Right ventricle myocardium superior (tissue), 1 donor: ENCODE results near the gene PPM1H. TPM values are rescaled to one million over a fixed set of nuclear protein-coding genes. Genes with fewer than 3 reads are reported as not detected.
A peak's percentile ranks its signal among the peaks of the same experiment; 100 is the strongest.

Source experiments
- ATAC-seq: fragments of 200-7000 bp; cut with Tn5 transposase; one replicate; pipeline ENCODE4 v1.9.1; 2020; ENCODE audit warnings: mild to moderate bottlenecking; ENCODE audit not compliant: poor library complexity
- DNase-seq: peaks from one replicate; pipeline ENCODE4 v3.0.0-alpha.2; 2020
- intact Hi-C: fragments of 100-400 bp; cut with DNase I; formaldehyde crosslinking; loops from one replicate; pipeline ENCODE4 v1.11.2; 2022
- total RNA-seq: library from RNA; stranded (reverse); fragmentation: NEBNext Ultra II Directional; extraction: Animal tissue kit (Norgen Biotek cat#: 25700); gene quantifications from one replicate; pipeline ENCODE4 v1.2.1, GENCODE V29; 2021
- donor health status: DM: no; HTN: yes; CAD: no; lungs with severe emphysema.

The PPM1H gene
- total RNA-seq, 1 donor from 2014 or later: 6.5 TPM

DNA sequence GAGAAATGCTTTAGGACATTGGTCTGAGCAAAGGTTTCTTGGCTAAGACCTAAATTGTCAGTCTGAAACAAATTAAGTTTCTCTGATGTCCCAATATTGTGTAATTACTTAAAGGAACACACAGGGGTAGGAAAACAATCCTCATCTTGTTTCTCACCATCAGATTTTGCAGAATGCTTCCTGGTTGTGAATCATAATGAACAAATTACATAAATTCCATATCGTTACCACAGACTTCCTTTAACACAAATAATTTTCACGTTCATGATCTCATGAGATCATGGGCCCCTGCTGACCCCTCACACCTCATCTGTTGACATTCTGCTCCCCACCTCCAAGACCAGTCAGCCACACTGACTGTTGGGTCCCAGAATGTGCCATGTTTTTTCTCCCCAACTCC is 274.2 kb downstream of the PPM1H start:
- intact Hi-C loops: no loop called here
- no peak for ATAC-seq

DNA sequence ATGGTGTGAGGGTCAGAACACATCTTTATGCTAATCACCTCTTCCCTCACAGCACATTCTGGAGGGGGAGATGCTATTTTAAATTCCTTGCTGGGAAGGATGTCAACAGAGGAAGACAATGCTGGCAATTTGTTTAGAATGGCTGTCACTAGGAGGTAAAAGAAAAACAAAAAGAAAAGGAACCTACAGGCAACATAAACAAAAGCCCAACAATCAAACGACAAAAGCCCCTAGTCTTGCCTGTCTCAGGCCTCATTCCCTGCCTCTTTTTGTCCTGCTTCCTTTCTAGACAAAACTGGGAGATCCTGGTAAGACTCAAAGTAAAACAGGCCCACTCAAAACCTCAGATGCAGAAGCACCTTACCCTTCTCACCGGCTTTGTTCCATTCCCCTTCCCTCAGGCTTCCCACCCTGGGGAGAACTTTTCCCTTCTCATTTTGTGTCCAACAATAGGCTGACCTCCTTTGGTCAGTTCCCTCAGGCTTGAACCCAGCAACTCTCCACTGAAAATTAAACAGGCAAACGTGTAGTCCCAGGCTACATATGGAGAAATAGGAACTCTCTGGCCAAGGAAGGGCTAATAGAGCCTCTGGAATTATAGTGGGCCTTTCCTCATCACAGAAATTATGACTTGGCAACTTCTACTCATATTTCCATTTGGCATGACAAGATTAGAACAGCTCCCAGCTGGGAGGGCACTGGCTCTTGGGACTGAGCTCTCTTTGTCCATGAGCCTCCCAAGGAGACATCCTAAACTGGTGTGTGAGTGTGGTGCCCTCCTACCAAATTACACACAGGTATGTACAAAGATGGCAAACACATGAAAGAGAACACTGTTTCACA is 275.3 kb downstream of the PPM1H start:
- DNase-seq: no peak
- no peak for ATAC-seq
- intact Hi-C loops: no loop called here

More for the DNA sequence above, 274.2 kb downstream of the PPM1H start:
- DNase-seq: no peak

- intact Hi-C loops: no loop called here
- ATAC-seq (no peak), DNase-seq (no peak)
Measured at GRCh38 chr12:62658910-62659309, 276.0 kb downstream of the PPM1H start.

GRCh38 chr12:62657363-62657632 is 277.7 kb downstream of the PPM1H start:
- ATAC-seq (no peak), DNase-seq (no peak)
- intact Hi-C loops: no loop called here

DNA sequence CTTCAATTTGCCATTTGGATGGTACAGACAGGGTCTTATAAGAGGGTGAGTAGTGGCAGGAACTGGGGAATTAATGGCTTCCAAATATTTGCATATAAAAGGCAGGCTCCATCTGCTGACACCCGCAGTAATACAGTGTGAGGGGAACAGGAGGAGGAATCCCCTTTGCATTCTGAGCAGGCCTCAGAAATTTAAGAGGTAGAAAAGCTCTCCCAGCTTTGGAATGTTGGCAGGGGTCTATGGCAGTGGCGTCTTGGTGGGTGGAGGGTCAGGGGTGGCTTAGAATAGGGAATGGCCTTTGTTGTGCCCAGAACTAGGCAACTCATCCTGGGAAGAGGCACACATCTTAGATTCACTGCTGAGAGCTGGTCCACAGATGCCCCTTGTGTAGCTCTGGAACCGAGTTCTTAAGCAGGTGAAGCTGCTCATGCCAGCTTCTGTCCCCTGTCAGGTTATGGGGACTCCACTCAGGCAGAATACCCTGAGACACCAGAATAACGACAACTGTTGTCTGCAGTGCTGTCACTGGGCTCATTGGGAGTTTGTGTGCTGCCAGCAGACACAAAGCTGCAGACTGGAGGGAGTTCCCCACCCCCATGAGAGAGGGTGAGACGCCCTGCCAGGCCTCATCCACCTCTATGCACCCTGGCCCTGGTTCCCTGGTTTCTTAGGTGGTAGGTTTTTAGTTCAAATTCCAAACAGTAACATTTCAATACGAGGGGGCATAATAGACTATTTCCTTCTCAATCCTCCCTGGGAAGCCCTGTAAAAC is 278.2 kb downstream of the PPM1H start:
- ATAC-seq (no peak), DNase-seq (no peak)
- intact Hi-C loops: no loop called here

DNA sequence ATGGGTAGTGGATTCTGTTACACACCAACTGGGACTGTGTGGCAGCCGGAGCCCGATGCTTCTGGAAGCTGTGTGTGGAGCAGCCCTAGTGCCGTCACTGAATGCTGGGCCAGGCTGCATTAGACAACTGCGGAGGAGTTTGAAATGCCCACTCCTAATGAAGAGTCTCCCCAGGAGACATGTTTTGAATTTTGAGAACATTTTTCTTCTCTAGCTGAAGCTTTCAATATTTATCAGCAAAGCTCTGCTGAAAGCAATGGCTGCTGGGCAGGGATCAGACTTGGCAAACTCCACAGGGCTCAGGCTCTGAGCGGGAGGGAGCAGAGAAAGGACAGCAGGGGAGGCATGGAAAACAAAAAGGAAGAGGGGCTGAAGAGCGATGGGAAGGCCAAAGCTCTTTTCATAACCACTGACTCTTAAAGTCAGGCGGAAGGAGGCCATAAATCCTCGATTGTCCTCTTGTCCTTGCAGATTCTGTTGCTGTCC is 279.2 kb downstream of the PPM1H start:
- ATAC-seq (no peak), DNase-seq (no peak)

GRCh38 chr12:62654326-62655241 is 280.4 kb downstream of the PPM1H start:
- intact Hi-C loops: no loop called here
- DNase-seq (no peak), ATAC-seq (no peak)

More for the DNA sequence above, 279.2 kb downstream of the PPM1H start:
- intact Hi-C loops: no loop called here

DNA sequence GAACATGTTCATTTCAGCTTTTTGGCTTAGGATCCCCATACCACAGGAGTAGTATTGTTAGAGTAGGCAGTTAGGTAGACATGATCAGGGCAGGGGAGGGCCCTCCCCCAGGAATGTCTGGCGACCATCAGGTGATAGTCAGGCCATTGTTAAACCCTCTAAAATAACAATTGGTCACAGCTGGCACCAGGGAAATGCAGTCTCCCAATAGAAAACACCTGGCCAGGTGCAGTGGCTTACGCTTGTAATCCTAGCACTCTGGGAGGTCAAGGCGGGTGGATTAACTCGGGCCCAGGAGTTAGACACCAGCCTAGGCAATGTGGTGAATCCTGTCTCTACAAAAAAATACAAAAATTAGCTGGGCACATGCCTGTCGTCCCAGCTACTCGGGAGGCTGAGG is 281.2 kb downstream of the PPM1H start:
- ATAC-seq (no peak), DNase-seq (no peak)
- intact Hi-C loops: no loop called here

DNA sequence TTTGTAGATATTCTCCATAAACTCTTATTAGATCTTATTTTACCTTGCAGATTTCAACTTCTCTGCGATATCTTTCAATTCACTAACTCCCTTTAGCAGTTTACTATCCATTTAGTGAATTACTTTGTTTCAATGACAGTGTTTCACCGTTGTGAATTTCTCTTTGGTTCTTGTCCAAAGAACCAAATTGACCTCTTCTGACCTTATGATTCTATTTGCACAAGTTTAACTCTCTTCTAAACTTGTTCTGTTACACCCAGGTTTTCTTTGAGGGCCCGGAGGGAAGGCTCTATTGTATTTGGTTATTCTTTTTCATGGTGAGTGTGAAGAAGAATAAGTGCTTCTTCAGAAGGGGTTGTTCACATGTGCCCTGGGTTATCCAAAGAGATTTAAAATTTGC is 281.6 kb downstream of the PPM1H start:
- intact Hi-C loops: no loop called here
- ATAC-seq: no peak
- DNase-seq: no peak

DNA sequence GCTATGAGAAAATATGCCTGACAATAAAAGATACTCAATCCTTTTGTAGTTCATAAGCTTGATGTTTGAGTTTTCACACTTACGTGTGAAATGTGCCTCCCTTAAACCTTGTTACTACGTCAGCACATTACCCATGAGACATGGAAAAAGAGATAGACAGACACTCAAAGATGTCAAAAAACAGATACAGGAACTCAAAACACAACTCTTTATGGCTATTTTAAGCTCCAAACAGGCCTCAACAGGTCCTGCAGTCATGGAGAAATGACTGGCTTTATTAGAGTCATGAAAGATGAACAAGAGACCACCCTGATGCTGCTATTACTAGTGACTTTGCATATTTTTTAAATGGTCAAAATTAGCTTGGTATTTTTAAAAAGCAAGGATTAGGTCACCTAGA is 283.8 kb downstream of the PPM1H start:
- ATAC-seq: no peak
- intact Hi-C loops: no loop called here
- DNase-seq: no peak

DNA sequence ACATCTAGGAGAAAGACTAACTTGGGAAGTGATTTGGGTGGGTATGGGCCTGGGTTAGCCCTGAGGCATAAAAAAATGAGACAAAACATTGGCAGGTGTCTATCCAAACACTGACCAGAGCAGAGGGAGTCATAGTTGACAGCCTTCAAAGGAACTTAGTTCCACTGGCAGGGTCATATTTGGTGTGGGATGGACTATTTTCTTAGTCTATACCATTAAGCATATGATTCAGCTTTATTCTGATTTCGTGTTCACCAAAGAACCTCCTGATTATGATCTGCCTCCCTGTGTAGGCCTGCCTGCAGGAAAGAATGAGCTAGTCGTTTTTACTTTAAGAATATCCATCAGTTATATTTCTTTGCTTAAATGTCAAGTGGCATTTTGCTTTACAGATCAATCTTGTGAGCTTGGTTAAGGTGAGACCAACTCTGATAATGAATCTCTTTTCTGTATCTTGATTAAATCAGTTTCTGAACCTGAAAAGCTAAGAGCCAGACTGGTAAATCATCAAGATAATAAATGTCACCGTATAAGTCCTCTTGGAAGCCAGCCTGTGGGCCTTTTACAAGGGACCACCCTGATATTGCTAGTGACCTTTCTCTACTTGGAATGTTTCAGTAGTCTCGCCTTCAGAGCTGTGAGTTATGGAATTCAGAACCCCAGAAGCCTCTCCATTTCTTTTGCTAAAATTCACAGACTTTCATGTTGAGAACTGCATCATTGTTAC is 285.4 kb downstream of the PPM1H start:
- intact Hi-C loops: no loop called here
- DNase-seq (no peak), ATAC-seq (no peak)

DNA sequence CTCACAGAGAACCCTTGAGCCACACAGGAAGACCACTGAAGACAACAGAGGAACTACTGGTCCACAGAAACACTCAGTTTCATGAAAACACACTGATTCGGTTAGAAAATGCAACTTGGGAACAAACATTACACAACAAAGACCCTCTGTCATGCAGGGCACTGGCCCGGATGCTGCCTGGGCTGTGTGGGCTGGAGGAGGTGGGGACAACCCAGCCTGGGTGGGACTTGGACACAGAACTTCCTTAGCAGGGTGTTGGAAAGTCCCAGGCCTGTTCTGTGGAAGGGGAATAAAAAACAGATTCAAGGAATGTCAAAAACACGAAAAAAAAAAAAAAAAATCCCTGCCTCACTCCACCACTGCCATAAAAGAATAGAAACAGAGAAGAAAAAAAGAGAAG is 287.4 kb downstream of the PPM1H start:
- ATAC-seq (peak; percentile 94), DNase-seq (peak; percentile 72)
- intact Hi-C loops: no loop called here

- DNase-seq: no peak
- intact Hi-C loops: no loop called here
- ATAC-seq: no peak
Measured at GRCh38 chr12:62646566-62646965, 288.4 kb downstream of the PPM1H start.

- no peak for DNase-seq
- intact Hi-C loops: no loop called here
- ATAC-seq: no peak
Measured at GRCh38 chr12:62643486-62643885, 291.5 kb downstream of the PPM1H start.

GRCh38 chr12:62642486-62642885 is 292.5 kb downstream of the PPM1H start:
- no peak for ATAC-seq
- no peak for DNase-seq
- intact Hi-C loops: no loop called here

- intact Hi-C loops: no loop called here
- DNase-seq (no peak), ATAC-seq (no peak)
Measured at GRCh38 chr12:62640910-62641448, 294.0 kb downstream of the PPM1H start.

DNA sequence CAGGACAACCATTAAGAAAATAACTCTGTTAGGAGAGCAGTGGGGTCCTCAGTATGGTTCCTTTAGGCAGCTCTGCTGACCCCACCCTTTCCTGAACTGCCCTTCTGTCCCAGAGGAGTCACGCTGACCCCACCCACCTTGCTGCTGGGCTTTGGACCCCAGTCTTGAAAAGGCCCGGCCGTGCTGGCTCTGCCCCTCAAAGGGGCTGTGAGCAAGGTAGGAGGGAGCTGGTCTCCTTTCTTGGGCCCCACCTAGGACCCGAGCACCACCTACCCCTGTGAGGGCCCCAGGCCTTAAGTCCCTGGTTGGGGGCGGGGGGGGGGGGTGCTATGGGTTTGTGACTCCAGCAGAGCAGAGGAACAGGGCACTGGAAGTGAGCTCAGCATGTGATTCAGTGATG is 297.3 kb downstream of the PPM1H start:
- intact Hi-C loops: no loop called here
- DNase-seq: no peak
- ATAC-seq: no peak

GRCh38 chr12:62635649-62636048 is 299.3 kb downstream of the PPM1H start:
- intact Hi-C loops: no loop called here
- no peak for DNase-seq
- no peak for ATAC-seq
